Caco-2 (cell line): ENCODE results near the gene SPECC1. TPM values are rescaled to one million over a fixed set of nuclear protein-coding genes. Genes with fewer than 3 reads are reported as not detected.
"Not testable (repeated sequence)": the region's sequence is repeated elsewhere in the genome, so short reads cannot be mapped to it uniquely, and the experiment has no call there.

Source experiments
- BruUV-seq: library from RNA; stranded (reverse); fragments of 400-500 nt; replicated peaks from 2 replicates; lab custom pipeline; 2021; lab: Mats Ljungman, UMichigan
- CTCF ChIA-PET: fragments of 300-600 bp; sonication (Branson Sonifier 250); formaldehyde crosslinking; loops from one replicate; lab custom pipeline; 2022; ENCODE audit warnings: antibody characterized with exemption; lab: Charles Lee
- POLR2A ChIA-PET: fragments of 300-600 bp; sonication (Branson Sonifier 250); formaldehyde crosslinking; loops from one replicate; lab custom pipeline; 2022; ENCODE audit warnings: antibody characterized with exemption; lab: Charles Lee
- DNase-seq, 2 experiments: peaks; one replicate each; pipeline versions ENCODE4 v3.0.0 to v3.0.0-alpha.2; 2020 to 2022
- H3K27me3 ChIP-seq: replicated peaks from 2 replicates; pipeline ENCODE4 v1.6.0; 2011; ENCODE audit warnings: low read length; ENCODE audit not compliant: control insufficient read depth, insufficient read depth
- H3K36me3 ChIP-seq: 2 replicates; pipeline ENCODE4 v1.5.1; 2011; ENCODE audit warnings: low read length; ENCODE audit not compliant: control insufficient read depth, insufficient read depth
- H3K4me1 ChIP-seq: fragments of 250-450 bp; sonication (Bioruptor Pico); 2 replicates; pipeline ENCODE4 v1.5.1; 2020; ENCODE audit warnings: mild to moderate bottlenecking
- H3K4me3 ChIP-seq: 2 replicates; pipeline ENCODE4 v1.5.1; 2011; ENCODE audit warnings: low read depth, mild to moderate bottlenecking, control low read depth, low read length
- H3K9me3 ChIP-seq: fragments of 250-450 bp; sonication (Bioruptor Pico); 2 replicates; pipeline ENCODE4 v1.5.1; 2020; ENCODE audit warnings: mild to moderate bottlenecking, moderate library complexity
- H3K27ac Mint-ChIP-seq: one replicate; pipeline ENCODE4 v1.8.0; 2022; ENCODE audit warnings: mixed read lengths; ENCODE audit not compliant: unreplicated experiment
- H3K27me3 Mint-ChIP-seq: one replicate; pipeline ENCODE4 v1.8.0; 2022; ENCODE audit warnings: mixed read lengths; ENCODE audit not compliant: insufficient read depth, unreplicated experiment
- H3K36me3 Mint-ChIP-seq: one replicate; pipeline ENCODE4 v1.8.0; 2022; ENCODE audit warnings: mild to moderate bottlenecking, mixed read lengths; ENCODE audit not compliant: insufficient read depth, unreplicated experiment
- H3K4me1 Mint-ChIP-seq: one replicate; pipeline ENCODE4 v1.8.0; 2022; ENCODE audit warnings: low read depth, mixed read lengths; ENCODE audit not compliant: unreplicated experiment
- H3K4me3 Mint-ChIP-seq: one replicate; pipeline ENCODE4 v1.8.0; 2022; ENCODE audit warnings: mild to moderate bottlenecking, moderate library complexity, mixed read lengths; ENCODE audit not compliant: unreplicated experiment
- H3K9me3 Mint-ChIP-seq: one replicate; pipeline ENCODE4 v1.8.0; 2022; ENCODE audit warnings: mixed read lengths; ENCODE audit not compliant: unreplicated experiment
- CTCF ChIP-seq, 2 experiments: fragments of 200-600 bp in 1 of 2; IDR thresholded peaks; 1 replicate in 1 of 2; 2 replicates in 1 of 2; pipeline versions ENCODE4 v1.5.1 to v1.8.0; 2011 to 2022; ENCODE audit warnings: antibody characterized with exemption in 1 of 2, control low read depth in 1 of 2, inconsistent platforms in 1 of 2, low read depth in 1 of 2, low read length in 1 of 2, mild to moderate bottlenecking in 1 of 2, moderate library complexity in 1 of 2; ENCODE audit not compliant: insufficient read depth in 1 of 2, severe bottlenecking in 1 of 2, unreplicated experiment in 1 of 2
- intact Hi-C: fragments of 100-400 bp; cut with micrococcal nuclease; formaldehyde crosslinking; loops from one replicate; pipeline ENCODE4 v1.10.0; 2022; ENCODE audit not compliant: unreplicated experiment
- total RNA-seq: library from RNA; stranded (reverse); gene quantifications from 2 replicates; pipeline ENCODE4 v1.2.3, GENCODE V29; 2022

The SPECC1 gene
- total RNA-seq, 1 experiment from 2014 or later = 123 TPM

GRCh38 chr17:20010936-20011335 lies 1.8 kb downstream of the SPECC1 start:
- Mint-ChIP-seq H3K9me3 (no peaks in the 10 kb centered on the region), H3K27ac (no peak overlapping the region), H3K36me3 (no peaks in the 10 kb centered on the region), H3K4me1 (peaks cover 17% of the 10 kb centered on the region), H3K27me3 (peaks cover 38% of the 10 kb centered on the region), H3K4me3 (peak overlapping the region; percentile 96)
- Histone ChIP-seq H3K27me3 (peaks cover 2% of the 10 kb centered on the region), H3K36me3 (no peaks in the 10 kb centered on the region), H3K9me3 (no peaks in the 10 kb centered on the region), H3K4me1 (no peaks in the 10 kb centered on the region; the same call in 1 of the 2 replicates), H3K4me3 (no peak overlapping the region)
- ChIA-PET POLR2A (no interaction called here), CTCF (interaction anchor here (2.1 to 2.7 kb wide), 2 partner anchors 18 to 85 kb away, joined by 24 to 60 read pairs; no protein-coding TSS in a partner anchor)
- DNase-seq = no peak
- no TSS peak for BruUV-seq
- intact Hi-C loops = no loop called here
- no peak for TF ChIP-seq CTCF (IDR thresholded peaks at IDR 0.05; ENCODE audit: insufficient read depth in 1 of 2, low read depth in 1 of 2, low read length in 1 of 2, severe bottlenecking in 1 of 2, unreplicated experiment in 1 of 2)

GRCh38 chr17:20012017-20012536 lies 2.9 kb downstream of the SPECC1 start:
- Histone ChIP-seq H3K4me1 (no peaks in the 10 kb centered on the region; the same call in 1 of the 2 replicates), H3K9me3 (0 out of 2 replicates have a peak, but pooled peaks cover 4% of the 10 kb centered on the region), H3K36me3 (no peaks in the 10 kb centered on the region), H3K4me3 (no peak overlapping the region), H3K27me3 (peaks cover 2% of the 10 kb centered on the region)
- no peak for TF ChIP-seq CTCF (IDR thresholded peaks at IDR 0.05; ENCODE audit: insufficient read depth in 1 of 2, low read depth in 1 of 2, low read length in 1 of 2, severe bottlenecking in 1 of 2, unreplicated experiment in 1 of 2)
- CTCF ChIA-PET = interaction anchor here (2.3 kb wide), 1 partner anchor 19 kb away, joined by 11 read pairs; no protein-coding TSS in a partner anchor
- no peaks in the 10 kb centered on the region for H3K36me3 Mint-ChIP-seq
- no peak for DNase-seq
- peaks cover 28% of the 10 kb centered on the region for H3K27me3 Mint-ChIP-seq
- BruUV-seq = no TSS peak
- POLR2A ChIA-PET = no interaction called here
- peaks cover 17% of the 10 kb centered on the region for H3K4me1 Mint-ChIP-seq
- H3K4me3 Mint-ChIP-seq = no peak overlapping the region
- no peak overlapping the region for H3K27ac Mint-ChIP-seq
- intact Hi-C loops = no loop called here
- H3K9me3 Mint-ChIP-seq = peaks cover under 1% of the 10 kb centered on the region

- BruUV-seq, H3K36me3 ChIP-seq, H3K9me3 ChIP-seq, H3K36me3 Mint-ChIP-seq, DNase-seq, H3K27me3 ChIP-seq, POLR2A ChIA-PET, H3K4me1 ChIP-seq, CTCF ChIA-PET, H3K27ac Mint-ChIP-seq, H3K4me3 ChIP-seq, H3K4me1 Mint-ChIP-seq, H3K4me3 Mint-ChIP-seq, intact Hi-C loops: not testable (repeated sequence)
- Mint-ChIP-seq H3K9me3 (peaks cover 11% of the 10 kb centered on the region), H3K27me3 (peaks cover 27% of the 10 kb centered on the region)
Measured at GRCh38 chr17:20016475-20016992, 7.4 kb downstream of the SPECC1 start.
